Activated CD8-positive, alpha-beta memory T cell treated with anti-CD3 and anti-CD28 coated beads for 4 hours (primary cell): ENCODE data around the gene ST3GAL4.
"Not testable (repeated sequence)": the region's sequence is repeated elsewhere in the genome, so short reads cannot be mapped to it uniquely, and the experiment has no call there.

Experiments
- DNase-seq, 2 donors: peaks; one replicate each; pipeline ENCODE4 v3.0.0-alpha.2; 2020; ENCODE audit warnings: low read depth in 2 of 2

ST3GAL4 gene

GRCh38 chr11:126346586-126346940 lies 8.9 kb upstream of the ST3GAL4 start:
- DNase-seq = no peak

DNA sequence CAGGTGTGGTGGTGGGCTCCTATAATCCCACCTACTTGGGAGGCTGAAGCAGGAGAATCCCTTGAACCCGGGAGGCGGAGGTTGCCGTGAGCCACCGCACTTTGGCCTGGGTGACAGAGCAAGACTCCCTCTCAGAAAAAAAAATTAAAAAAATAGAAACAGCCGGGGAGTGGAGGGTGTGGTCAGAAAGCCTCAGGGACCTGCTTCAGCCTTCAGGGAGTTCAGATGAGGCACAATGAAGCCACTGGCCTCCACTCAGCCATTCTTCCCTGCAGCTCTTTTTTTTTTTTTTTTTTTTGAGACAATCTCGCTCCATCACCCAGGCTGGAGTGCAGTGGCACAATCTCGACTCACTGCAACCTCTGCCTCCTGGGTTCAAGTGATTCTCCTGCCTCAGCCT lies 8.5 kb upstream of the ST3GAL4 start:
- not testable (repeated sequence) for DNase-seq

- no peak for DNase-seq
Measured at GRCh38 chr11:126347751-126348668, 7.5 kb upstream of the ST3GAL4 start.

- DNase-seq = no peak
Measured at GRCh38 chr11:126348806-126349582, 6.5 kb upstream of the ST3GAL4 start.

GRCh38 chr11:126350836-126351235 lies 4.7 kb upstream of the ST3GAL4 start:
- DNase-seq = no peak

- no peak for DNase-seq
Measured at GRCh38 chr11:126352163-126352562, 3.3 kb upstream of the ST3GAL4 start.

- no peak for DNase-seq
Measured at GRCh38 chr11:126352934-126353801, 2.3 kb upstream of the ST3GAL4 start.

- no peak for DNase-seq
Measured at GRCh38 chr11:126354631-126355323, 709 bp upstream of the ST3GAL4 start.

- no peak for DNase-seq
Measured at GRCh38 chr11:126355926-126356897, 726 bp downstream of the ST3GAL4 start.

- no peak for DNase-seq
Measured at GRCh38 chr11:126357055-126357962, 1.8 kb downstream of the ST3GAL4 start.

- no peak for DNase-seq
Measured at GRCh38 chr11:126357969-126358762, 2.7 kb downstream of the ST3GAL4 start.

GRCh38 chr11:126358763-126359160 lies 3.3 kb downstream of the ST3GAL4 start:
- no peak for DNase-seq

- DNase-seq = no peak
Measured at GRCh38 chr11:126359431-126360048, 4.1 kb downstream of the ST3GAL4 start.

- no peak for DNase-seq
Measured at GRCh38 chr11:126360049-126360446, 4.6 kb downstream of the ST3GAL4 start.

DNA sequence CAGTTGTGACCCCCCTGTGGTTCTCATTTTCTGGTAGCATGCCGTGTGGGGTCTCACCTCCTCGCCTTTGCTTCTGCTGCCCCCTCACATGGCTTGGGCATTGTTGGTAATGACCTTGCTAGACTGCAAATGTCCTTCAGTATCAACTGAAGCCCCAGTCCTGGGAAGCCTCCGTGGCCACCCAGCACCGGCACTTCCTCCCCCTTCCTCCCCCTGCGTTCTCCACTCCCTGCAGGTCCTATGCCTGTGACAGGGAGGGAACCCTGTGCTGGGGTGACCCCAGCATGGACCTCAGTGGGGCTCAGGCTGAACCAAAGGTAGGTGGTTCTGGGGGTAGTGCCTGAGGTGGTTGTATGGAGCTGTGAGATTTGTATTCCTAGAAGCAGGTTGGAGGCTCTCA lies 5.9 kb downstream of the ST3GAL4 start:
- no peak for DNase-seq

- DNase-seq = no peak
Measured at GRCh38 chr11:126362879-126363655, 7.6 kb downstream of the ST3GAL4 start.

DNA sequence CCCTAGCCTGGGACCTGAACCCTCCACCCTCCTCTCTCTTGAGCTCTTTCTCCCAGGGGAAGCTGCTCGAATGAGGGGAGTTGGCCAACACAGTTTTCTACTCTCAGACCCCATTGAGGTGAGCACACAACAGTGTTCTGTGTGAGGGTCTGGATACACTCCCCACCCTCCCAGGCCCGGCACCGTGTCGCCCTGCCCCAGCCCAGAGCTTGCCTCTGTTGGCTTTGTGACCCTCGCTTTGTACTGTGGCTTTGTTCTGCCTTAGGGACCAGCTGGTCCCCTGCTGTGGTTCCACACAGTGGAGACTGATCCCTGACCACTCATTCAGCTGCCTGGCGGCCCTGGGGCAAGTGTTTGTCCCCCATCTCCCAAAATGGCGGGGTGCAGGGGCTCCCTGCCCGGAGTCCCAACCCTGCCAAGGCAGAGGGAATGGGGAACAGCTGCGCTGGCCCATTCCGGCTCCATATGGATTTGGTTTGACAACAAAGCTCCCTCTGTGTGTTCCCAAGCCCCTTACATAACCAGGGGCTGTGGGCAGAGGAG lies 8.3 kb downstream of the ST3GAL4 start:
- DNase-seq = no peak
